NT2/D1 (cell line): Measurements from ENCODE around the gene ACADS.

Experiments
- YY1 ChIP-seq: IDR thresholded peaks from 2 replicates; pipeline ENCODE4 v1.6.1; 2011; ENCODE audit not compliant: insufficient read length, insufficient read depth
- ZNF274 ChIP-seq: IDR thresholded peaks from 2 replicates; pipeline ENCODE4 v1.6.1; 2011; ENCODE audit warnings: mild to moderate bottlenecking, low read depth, low read length

GRCh38 chr12:120758798-120759590 lies 33.4 kb downstream of the ACADS start:
- TF ChIP-seq YY1 (no peak), ZNF274 (no peak)
